HepG2 (cell line): ENCODE data around the gene CYLD. TPM values are rescaled to one million over a fixed set of nuclear protein-coding genes. Genes with fewer than 3 reads are reported as not detected.

Experiments used
- ATAC-seq: fragments of 200-7000 bp; cut with Tn5 transposase; 3 replicates; pipeline ENCODE4 v1.9.1; 2020; ENCODE audit warnings: mild to moderate bottlenecking, moderate library complexity
- BruUV-seq: library from RNA; stranded (reverse); fragments of 400-500 nt; replicated peaks from 2 replicates; lab custom pipeline; 2021; lab: Mats Ljungman, UMichigan
- CTCF ChIA-PET: fragments of 300-600 bp; formaldehyde crosslinking; extraction: SDS; loops from one replicate; lab custom pipeline; 2021; ENCODE audit warnings: low total read pairs, inconsistent platforms, low intra/inter-chr PET ratio; lab: Yijun Ruan, JAX
- POLR2A ChIA-PET: fragments of 350-600 bp; sonication (Branson Sonifier 250); formaldehyde crosslinking; loops from one replicate; lab custom pipeline; 2020; ENCODE audit warnings: antibody characterized with exemption, inconsistent platforms; lab: Yijun Ruan, JAX
- DNase-seq: peaks from one replicate; pipeline ENCODE4 v3.0.0-alpha.2; 2015; ENCODE audit warnings: low spot score
- FAIRE-seq: peaks from 3 replicates; lab custom pipeline; 2011; peaks lifted over from hg19 to GRCh38; lab: Jason Lieb, UNC
- H2AFZ ChIP-seq: one replicate; pipeline ENCODE4 v1.6.1; 2011; ENCODE audit warnings: low read length, inconsistent platforms
- H3K27ac ChIP-seq: fragments of 300-600 bp; 3 replicates; pipeline ENCODE4 v1.8.0; 2011; ENCODE audit warnings: mixed run types, mild to moderate bottlenecking, mixed read lengths, low read length, inconsistent platforms; ENCODE audit not compliant: insufficient read depth; ENCODE audit errors: extremely low read length
- H3K27me3 ChIP-seq, 2 experiments: fragments of 200-600 bp in 1 of 2; 2 replicates in 1 of 2; 3 replicates in 1 of 2; pipeline versions ENCODE4 v1.6.0 to v1.8.0; 2011; ENCODE audit warnings: low read length in 2 of 2, mild to moderate bottlenecking in 2 of 2, moderate library complexity in 2 of 2, inconsistent platforms in 1 of 2; ENCODE audit not compliant: insufficient read depth in 2 of 2, control insufficient read depth in 1 of 2
- H3K36me3 ChIP-seq, 2 experiments: fragments of 200-600 bp in 1 of 2; replicated peaks in 1 of 2; 2 replicates in 1 of 2; 3 replicates in 1 of 2; pipeline versions ENCODE4 v1.5.1 to v1.8.0; 2011; ENCODE audit warnings: low read length in 2 of 2, inconsistent platforms in 1 of 2; ENCODE audit not compliant: insufficient read depth in 2 of 2, control insufficient read depth in 1 of 2
- H3K4me1 ChIP-seq: 2 replicates; pipeline ENCODE4 v1.5.1; 2012; ENCODE audit warnings: low read length, inconsistent platforms; ENCODE audit not compliant: insufficient read depth
- H3K4me2 ChIP-seq: 2 replicates; pipeline ENCODE4 v1.6.0; 2011; ENCODE audit warnings: low read depth, low read length, inconsistent platforms
- H3K4me3 ChIP-seq, 3 experiments: fragments of 200-600 bp in 1 of 3; sonication (generic), shearing (Covaris generic) in 1 of 3; replicated peaks in 1 of 3; 2 replicates each; pipeline ENCODE4 v1.5.1; 2011 to 2016; ENCODE audit warnings: low read length in 3 of 3, inconsistent platforms in 2 of 3, low read depth in 2 of 3, mild to moderate bottlenecking in 2 of 3, control low read depth in 1 of 3, mixed read lengths in 1 of 3; ENCODE audit not compliant: insufficient read depth in 1 of 3
- H3K79me2 ChIP-seq: one replicate; pipeline ENCODE4 v1.6.1; 2011; ENCODE audit warnings: low read length, inconsistent platforms; ENCODE audit not compliant: insufficient read depth
- H3K9ac ChIP-seq: 2 replicates; pipeline ENCODE4 v1.6.0; 2011; ENCODE audit warnings: mild to moderate bottlenecking, low read depth, low read length, inconsistent platforms; ENCODE audit not compliant: insufficient read depth
- H3K9me3 ChIP-seq: 2 replicates; pipeline ENCODE4 v1.5.1; 2012; ENCODE audit warnings: mild to moderate bottlenecking, low read length
- H4K20me1 ChIP-seq: 2 replicates; pipeline ENCODE4 v1.6.0; 2011; ENCODE audit warnings: inconsistent platforms, mild to moderate bottlenecking, low read length, moderate library complexity; ENCODE audit not compliant: insufficient read depth
- BORCS8-MEF2B ChIP-seq: sonication (generic); formaldehyde crosslinking; IDR thresholded peaks from 2 replicates; pipeline ENCODE4 v1.8.0; 2022; ENCODE audit warnings: mild to moderate bottlenecking, missing genetic modification reagents
- FOXO1 ChIP-seq: sonication (generic); formaldehyde crosslinking; IDR thresholded peaks from 2 replicates; pipeline ENCODE4 v1.4.0; 2020; ENCODE audit warnings: missing genetic modification reagents
- HMG20B ChIP-seq: conservative IDR thresholded peaks from 2 replicates; pipeline ENCODE4 v1.6.1; 2016; ENCODE audit warnings: missing genetic modification reagents, missing compliant biosample characterization
- HMGA1 ChIP-seq: sonication (generic); formaldehyde crosslinking; conservative IDR thresholded peaks from 2 replicates; pipeline ENCODE4 v1.4.0; 2020; ENCODE audit warnings: missing genetic modification reagents
- RBM39 ChIP-seq: fragments of 200-400 bp; formaldehyde crosslinking; IDR thresholded peaks from one replicate; pipeline ENCODE4 v1.6.1; 2018; ENCODE audit warnings: antibody characterized with exemption, mild to moderate bottlenecking, low read depth, low read length; ENCODE audit not compliant: poor library complexity, severe bottlenecking
- RFX5 ChIP-seq: IDR thresholded peaks from 2 replicates; pipeline ENCODE4 v1.6.1; 2011; ENCODE audit warnings: low read depth, low read length, improper control_type of control experiment
- ZKSCAN1 ChIP-seq: fragments of 150-350 bp; IDR thresholded peaks from 2 replicates; pipeline ENCODE4 v1.6.1; 2014; ENCODE audit warnings: low read length
- ZNF510 ChIP-seq: sonication (generic); formaldehyde crosslinking; IDR thresholded peaks from 2 replicates; pipeline ENCODE4 v1.4.0; 2020; ENCODE audit warnings: low read depth, mild to moderate bottlenecking, missing genetic modification reagents
- ZNF775 ChIP-seq: sonication (generic); formaldehyde crosslinking; IDR thresholded peaks from 2 replicates; pipeline ENCODE4 v1.4.0; 2020; ENCODE audit warnings: missing genetic modification reagents, mild to moderate bottlenecking, moderate library complexity, borderline replicate concordance
- ZSCAN21 ChIP-seq: sonication (generic); formaldehyde crosslinking; IDR thresholded peaks from 2 replicates; pipeline ENCODE4 v1.8.0; 2022; ENCODE audit warnings: mild to moderate bottlenecking, missing genetic modification reagents, moderate library complexity, borderline replicate concordance
- WGBS: methylation state at CpG from one replicate; pipeline ENCODE4 v1.1.6; 2017; ENCODE audit warnings: low lambda C conversion rate; 5-methylcytosine and 5-hydroxymethylcytosine counted together
- in situ Hi-C: cut with HindIII; loops from 2 replicates; pipeline ENCODE4 v1.10.0; 2017; ENCODE audit warnings: low pct_unique_long_range_greater_than_20kb; ENCODE audit not compliant: extremely low pct_ligation_motif_present
- intact Hi-C: fragments of 100-400 bp; cut with micrococcal nuclease; formaldehyde crosslinking; loops from one replicate; pipeline ENCODE4 v1.10.0; 2022; ENCODE audit not compliant: unreplicated experiment
- polyA plus RNA-seq, 8 experiments: library from polyadenylated mRNA; depleted of rRNA in 3 of 8; stranded (reverse) in 7 of 8; unstranded in 1 of 8; fragments of >200 nt; fragmentation: Illumina TruSeq in 4 of 8; extraction: Trizol in 4 of 8; gene quantifications; 2 replicates each; pipeline versions ENCODE4 v1.2.1 to v1.2.3, GENCODE V29; 2011 to 2016; ENCODE audit warnings: low read depth in 4 of 8, missing spikeins in 1 of 8, mixed read lengths in 1 of 8; ENCODE audit not compliant: insufficient read depth in 1 of 8
- total RNA-seq, 5 experiments: library from RNA; depleted of rRNA; stranded (reverse); fragments of >200 nt; fragmentation: Illumina TruSeq; extraction: Trizol; gene quantifications; 2 replicates each; pipeline ENCODE4 v1.2.3, GENCODE V29; 2016; ENCODE audit warnings: low read depth in 1 of 5
- TF ChIP-seq, protein P1 (sequence below), 2 experiments: sonication (generic) in 1 of 2; formaldehyde crosslinking in 1 of 2; IDR thresholded peaks; 2 replicates each; pipeline versions ENCODE4 v1.4.0 to v1.6.1; 2016 to 2020; ENCODE audit warnings: borderline replicate concordance in 1 of 2, low read depth in 1 of 2, mild to moderate bottlenecking in 1 of 2, missing genetic modification reagents in 1 of 2
- TF ChIP-seq, protein P2 (sequence below): sonication (generic); formaldehyde crosslinking; IDR thresholded peaks from 2 replicates; pipeline ENCODE4 v1.5.0; 2020; ENCODE audit warnings: missing genetic modification reagents, mild to moderate bottlenecking, borderline replicate concordance

Gene CYLD
- total and polyA plus RNA-seq, 2 of the 13 experiments (the other 11 are each of a cell fraction or from before 2014, with no cell fraction given) = 6.1 to 11.4 TPM

DNA sequence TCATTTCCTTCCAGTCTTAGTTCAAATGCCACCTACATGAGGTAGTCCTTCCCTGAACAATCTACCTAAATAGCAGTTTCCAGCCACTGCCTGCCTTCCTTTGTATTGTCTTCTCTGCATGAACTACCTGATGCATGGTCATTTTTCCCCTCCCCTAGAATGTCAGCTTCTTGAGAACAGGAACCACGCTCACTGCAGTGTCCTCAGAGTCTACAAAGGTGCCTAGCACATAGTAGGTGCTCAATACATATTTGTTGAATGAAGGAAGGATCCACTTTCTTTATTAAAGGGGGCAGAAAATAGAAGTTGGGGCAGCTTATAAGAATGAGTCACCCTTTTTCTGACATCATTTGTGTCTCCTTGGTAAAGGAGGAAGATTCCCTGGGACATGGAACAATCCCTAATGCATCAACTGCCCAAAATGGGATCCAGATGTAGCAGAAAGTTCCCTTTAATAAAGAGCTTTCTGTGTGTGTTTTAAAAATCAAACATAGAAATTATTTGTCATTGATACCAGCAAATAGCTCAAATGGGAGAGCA, 4.4 kb upstream of the CYLD start:
- Histone ChIP-seq H3K36me3 (no peaks in the 10 kb centered on the region), H3K4me1 (peaks cover 12% of the 10 kb centered on the region), H3K27ac (no peak overlapping the region), H3K27me3 (peaks cover 0 to 16% of the 10 kb centered on the region in 2 experiments; a peak in 1 of 5 replicates), H3K4me3 (no peak overlapping the region), H4K20me1 (no peaks in the 10 kb centered on the region), H3K9ac (no peak overlapping the region), H2AFZ (no peak overlapping the region), H3K4me2 (no peak overlapping the region), H3K9me3 (no peaks in the 10 kb centered on the region), H3K79me2 (no peaks in the 10 kb centered on the region)
- no peak for FAIRE-seq
- ChIA-PET CTCF (no interaction called here), POLR2A (no interaction called here)
- TF ChIP-seq RBM39 (no peak), ZKSCAN1 (peak; percentile 69; the same call in 1 of the 2 replicates), RFX5 (no peak), FOXO1 (no peak)
- intact Hi-C loops = no loop called here
- in situ Hi-C loops = no loop called here
- 5% methylated on average over 1 of the region's 1 CpG for WGBS
- DNase-seq = no peak
- BruUV-seq = no TSS peak
- no peak for ATAC-seq

DNA sequence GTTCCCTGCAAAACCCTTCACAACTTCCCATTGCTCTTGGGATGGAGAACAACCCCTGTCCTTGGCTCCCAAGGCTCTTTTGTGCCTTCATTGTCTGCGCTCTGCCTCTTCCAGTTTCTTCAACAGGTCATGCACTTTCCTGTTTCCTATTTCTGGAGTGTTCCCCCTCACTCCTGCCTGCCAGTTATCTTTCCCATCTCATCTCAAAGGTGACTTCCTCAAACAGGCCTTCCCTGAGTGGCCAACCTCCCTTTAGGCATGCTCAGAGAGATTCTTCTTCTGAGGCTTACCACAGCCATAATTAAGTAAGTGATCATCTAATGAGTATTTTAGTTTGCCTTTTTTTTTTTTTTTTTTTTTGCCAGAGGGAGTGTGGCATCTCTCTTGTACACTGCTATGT, 2.9 kb upstream of the CYLD start:
- 52% methylated on average over 1 of the region's 1 CpG for WGBS
- no peak for TF ChIP-seq ZNF510 (CRISPR knock-in tag)
- TF ChIP-seq, protein P1, sequence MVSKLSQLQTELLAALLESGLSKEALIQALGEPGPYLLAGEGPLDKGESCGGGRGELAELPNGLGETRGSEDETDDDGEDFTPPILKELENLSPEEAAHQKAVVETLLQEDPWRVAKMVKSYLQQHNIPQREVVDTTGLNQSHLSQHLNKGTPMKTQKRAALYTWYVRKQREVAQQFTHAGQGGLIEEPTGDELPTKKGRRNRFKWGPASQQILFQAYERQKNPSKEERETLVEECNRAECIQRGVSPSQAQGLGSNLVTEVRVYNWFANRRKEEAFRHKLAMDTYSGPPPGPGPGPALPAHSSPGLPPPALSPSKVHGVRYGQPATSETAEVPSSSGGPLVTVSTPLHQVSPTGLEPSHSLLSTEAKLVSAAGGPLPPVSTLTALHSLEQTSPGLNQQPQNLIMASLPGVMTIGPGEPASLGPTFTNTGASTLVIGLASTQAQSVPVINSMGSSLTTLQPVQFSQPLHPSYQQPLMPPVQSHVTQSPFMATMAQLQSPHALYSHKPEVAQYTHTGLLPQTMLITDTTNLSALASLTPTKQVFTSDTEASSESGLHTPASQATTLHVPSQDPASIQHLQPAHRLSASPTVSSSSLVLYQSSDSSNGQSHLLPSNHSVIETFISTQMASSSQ (IDR thresholded peaks at IDR 0.05; ENCODE audit: low read depth) = no peak
- TF ChIP-seq, protein P1 (CRISPR knock-in tag; IDR thresholded peaks at IDR 0.05; ENCODE audit: borderline replicate concordance) = no peak
- no peak for TF ChIP-seq BORCS8-MEF2B (CRISPR knock-in tag)
- TF ChIP-seq ZSCAN21 (CRISPR knock-in tag) = no peak
- TF ChIP-seq HMGA1 (CRISPR knock-in tag) = no peak
- TF ChIP-seq ZNF775 = no peak
- TF ChIP-seq, protein P2, sequence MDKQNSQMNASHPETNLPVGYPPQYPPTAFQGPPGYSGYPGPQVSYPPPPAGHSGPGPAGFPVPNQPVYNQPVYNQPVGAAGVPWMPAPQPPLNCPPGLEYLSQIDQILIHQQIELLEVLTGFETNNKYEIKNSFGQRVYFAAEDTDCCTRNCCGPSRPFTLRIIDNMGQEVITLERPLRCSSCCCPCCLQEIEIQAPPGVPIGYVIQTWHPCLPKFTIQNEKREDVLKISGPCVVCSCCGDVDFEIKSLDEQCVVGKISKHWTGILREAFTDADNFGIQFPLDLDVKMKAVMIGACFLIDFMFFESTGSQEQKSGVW (CRISPR knock-in tag) = no peak
- no peak for TF ChIP-seq HMG20B
- no peak for FAIRE-seq

More for the DNA sequence above, 2.9 kb upstream of the CYLD start:
- BruUV-seq = no TSS peak
- H3K27ac ChIP-seq = no peak overlapping the region
- H3K9ac ChIP-seq = no peak overlapping the region
- H2AFZ ChIP-seq = no peak overlapping the region
- DNase-seq (no peak), ATAC-seq (no peak)
- peaks cover 0 to 11% of the 10 kb centered on the region in 2 experiments; a peak in 1 of 5 replicates for H3K27me3 ChIP-seq
- H3K4me2 ChIP-seq = no peak overlapping the region
- in situ Hi-C loops (no loop called here), intact Hi-C loops (no loop called here)
- CTCF ChIA-PET = no interaction called here
- no peaks in the 10 kb centered on the region for H3K36me3 ChIP-seq
- peaks cover 19% of the 10 kb centered on the region for H3K4me1 ChIP-seq
- H3K4me3 ChIP-seq = no peak overlapping the region
- H3K79me2 ChIP-seq = no peaks in the 10 kb centered on the region
- POLR2A ChIA-PET = no interaction called here
- no peaks in the 10 kb centered on the region for H4K20me1 ChIP-seq
- no peaks in the 10 kb centered on the region for H3K9me3 ChIP-seq
